ENCODE measurements around the gene RASA2. TPM values are rescaled to one million over a fixed set of nuclear protein-coding genes. Genes with fewer than 3 reads are reported as not detected.
A peak's percentile ranks its signal among the peaks of the same experiment; 100 is the strongest.

RASA2 gene
- total and polyA plus RNA-seq, 4 donors, result 1.6 to 5.4 (median 4.6) TPM

- WGBS, result 60% methylated on average over 6 of the region's 6 CpGs
- H3K4me3 ChIP-seq (ENCODE audit: low read depth in 1 of 3, low read length in 3 of 3), result no peak overlapping the region
These were observed 57.9 kb downstream of the RASA2 start for GRCh38 chr3:141544697-141545096.

GRCh38 chr3:141546081-141546480, 59.3 kb downstream of the RASA2 start:
- DNase-seq (ENCODE audit: low spot score), result no peak

More at GRCh38 chr3:141544697-141545096, 57.9 kb downstream of the RASA2 start:
- no peak for DNase-seq (ENCODE audit: low spot score)
- H3K4me1 ChIP-seq (ENCODE audit: control insufficient read depth in 4 of 4, insufficient read depth in 4 of 4, low read length in 3 of 4), result no peaks in the 10 kb centered on the region
- H3K36me3 ChIP-seq (ENCODE audit: control insufficient read depth in 4 of 4, insufficient read depth in 3 of 4, low read depth in 1 of 4, low read length in 3 of 4), result peaks cover 0 to 6% (median 1%) of the 10 kb centered on the region in 4 donors
- H3K9me3 ChIP-seq (ENCODE audit: control insufficient read depth in 4 of 4, low read length in 3 of 4), result no peaks in the 10 kb centered on the region
- H3K9ac ChIP-seq (ENCODE audit: low read depth in 1 of 2, low read length in 2 of 2), result no peak overlapping the region
- TF ChIP-seq CTCF (IDR thresholded peaks at IDR 0.05; ENCODE audit: low read depth, low read length, missing input control) (no peak), MAX (IDR thresholded peaks at IDR 0.05) (peak; percentile 12)
- no peaks in the 10 kb centered on the region for H3K27me3 ChIP-seq (ENCODE audit: control insufficient read depth in 4 of 4, insufficient read depth in 4 of 4, low read length in 3 of 4)
- no peak overlapping the region for H3K27ac ChIP-seq (ENCODE audit: low read depth in 1 of 2, low read length in 2 of 2)

More at GRCh38 chr3:141546081-141546480, 59.3 kb downstream of the RASA2 start:
- H3K27me3 ChIP-seq (ENCODE audit: control insufficient read depth in 4 of 4, insufficient read depth in 4 of 4, low read length in 3 of 4), result no peaks in the 10 kb centered on the region
- 94% methylated on average over 3 of the region's 3 CpGs for WGBS
- H3K9me3 ChIP-seq (ENCODE audit: control insufficient read depth in 4 of 4, low read length in 3 of 4), result no peaks in the 10 kb centered on the region
- H3K27ac ChIP-seq (ENCODE audit: low read depth in 1 of 2, low read length in 2 of 2), result no peak overlapping the region
- H3K36me3 ChIP-seq (ENCODE audit: control insufficient read depth in 4 of 4, insufficient read depth in 3 of 4, low read depth in 1 of 4, low read length in 3 of 4), result peaks cover 0 to 3% (median 1%) of the 10 kb centered on the region in 4 donors
- no peaks in the 10 kb centered on the region for H3K4me1 ChIP-seq (ENCODE audit: control insufficient read depth in 4 of 4, insufficient read depth in 4 of 4, low read length in 3 of 4)
- H3K4me3 ChIP-seq (ENCODE audit: low read depth in 1 of 3, low read length in 3 of 3), result no peak overlapping the region
- no peak overlapping the region for H3K9ac ChIP-seq (ENCODE audit: low read depth in 1 of 2, low read length in 2 of 2)
- TF ChIP-seq JUND (IDR thresholded peaks at IDR 0.05), result no peak
- TF ChIP-seq GABPA (IDR thresholded peaks at IDR 0.05 in 1 of 2, conservative IDR thresholded peaks at IDR 0.05 in 1 of 2), result no peak
- no peak for TF ChIP-seq RAD21 (IDR thresholded peaks at IDR 0.05)
- no peak for TF ChIP-seq CTCF (IDR thresholded peaks at IDR 0.05; ENCODE audit: low read depth, low read length, missing input control)
- no peak for TF ChIP-seq NR2F2 (IDR thresholded peaks at IDR 0.05)
- TF ChIP-seq ATF3 (IDR thresholded peaks at IDR 0.05), result no peak
- TF ChIP-seq HNF4G (IDR thresholded peaks at IDR 0.05), result no peak
- no peak for TF ChIP-seq REST (IDR thresholded peaks at IDR 0.05)
- TF ChIP-seq FOXA1 (IDR thresholded peaks at IDR 0.05), result no peak
- no peak for TF ChIP-seq MAX (IDR thresholded peaks at IDR 0.05)
- no peak for TF ChIP-seq ZBTB33 (IDR thresholded peaks at IDR 0.05)
- no peak for TF ChIP-seq HNF4A (conservative IDR thresholded peaks at IDR 0.05)
- no peak for TF ChIP-seq EGR1 (IDR thresholded peaks at IDR 0.05; ENCODE audit: low read depth in 2 of 2)
- no peak for TF ChIP-seq TAF1 (conservative IDR thresholded peaks at IDR 0.05)
- TF ChIP-seq YY1 (IDR thresholded peaks at IDR 0.05), result no peak
- no peak for TF ChIP-seq FOXA2 (IDR thresholded peaks at IDR 0.05)
- no peak for TF ChIP-seq RXRA (IDR thresholded peaks at IDR 0.05)
- no peak for TF ChIP-seq SP1 (IDR thresholded peaks at IDR 0.05)
